NB4 (cell line): ENCODE measurements around the gene SUSD2.

Experiments used
- DNase-seq: peaks from one replicate; pipeline ENCODE4 v3.0.0; 2010; ENCODE audit warnings: low read depth
- H3K4me3 ChIP-seq: one replicate; pipeline ENCODE4 v1.5.1; 2011; ENCODE audit warnings: mild to moderate bottlenecking, low read depth, low read length, moderate library complexity
- MYC ChIP-seq: IDR thresholded peaks from 2 replicates; pipeline ENCODE4 v1.6.1; 2011; ENCODE audit warnings: low read depth, low read length
- POLR2A ChIP-seq: IDR thresholded peaks from 2 replicates; pipeline ENCODE4 v1.6.1; 2011; ENCODE audit warnings: mild to moderate bottlenecking; ENCODE audit not compliant: insufficient read length; ENCODE audit errors: extremely low read depth
- TF ChIP-seq, protein P1 (sequence below): IDR thresholded peaks from 2 replicates; pipeline ENCODE4 v1.6.1; 2011; ENCODE audit warnings: low read depth, low read length
- TF ChIP-seq, protein P2 (sequence below): IDR thresholded peaks from one replicate; pipeline ENCODE4 v1.5.1; 2012; ENCODE audit warnings: low read depth, low read length

Gene SUSD2

DNA sequence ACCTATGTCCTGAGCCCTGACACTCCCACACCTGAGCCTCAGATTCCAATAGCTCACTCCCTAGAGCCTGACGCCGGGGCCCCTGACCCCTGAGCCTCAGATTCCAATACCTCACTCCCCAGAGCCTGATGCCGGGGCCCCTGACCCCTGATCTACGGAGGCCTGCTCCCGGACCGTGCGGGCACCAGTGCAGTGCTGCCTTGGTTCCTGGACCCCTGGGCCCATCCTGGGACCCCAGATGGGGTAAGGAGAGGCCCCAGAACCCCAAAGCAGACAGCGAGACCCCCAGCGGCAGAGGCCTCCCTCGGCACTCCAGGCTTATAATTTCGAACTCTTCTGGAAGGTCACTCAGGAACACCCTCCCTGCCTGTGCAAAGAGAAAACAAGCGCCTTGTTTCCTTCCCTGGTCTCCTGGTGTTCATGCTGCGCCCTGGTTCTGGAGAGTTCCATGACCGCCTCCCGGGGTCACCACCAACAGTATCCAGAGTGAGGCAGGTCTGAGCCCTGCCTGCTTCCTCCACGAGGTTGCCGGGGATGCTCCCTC lies 7.5 kb downstream of the SUSD2 start:
- DNase-seq, result no peak
- H3K4me3 ChIP-seq, result no peak overlapping the region
- TF ChIP-seq MYC (no peak), POLR2A (no peak)
- TF ChIP-seq, protein P1, sequence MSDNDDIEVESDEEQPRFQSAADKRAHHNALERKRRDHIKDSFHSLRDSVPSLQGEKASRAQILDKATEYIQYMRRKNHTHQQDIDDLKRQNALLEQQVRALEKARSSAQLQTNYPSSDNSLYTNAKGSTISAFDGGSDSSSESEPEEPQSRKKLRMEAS, result no peak
- TF ChIP-seq, protein P2, sequence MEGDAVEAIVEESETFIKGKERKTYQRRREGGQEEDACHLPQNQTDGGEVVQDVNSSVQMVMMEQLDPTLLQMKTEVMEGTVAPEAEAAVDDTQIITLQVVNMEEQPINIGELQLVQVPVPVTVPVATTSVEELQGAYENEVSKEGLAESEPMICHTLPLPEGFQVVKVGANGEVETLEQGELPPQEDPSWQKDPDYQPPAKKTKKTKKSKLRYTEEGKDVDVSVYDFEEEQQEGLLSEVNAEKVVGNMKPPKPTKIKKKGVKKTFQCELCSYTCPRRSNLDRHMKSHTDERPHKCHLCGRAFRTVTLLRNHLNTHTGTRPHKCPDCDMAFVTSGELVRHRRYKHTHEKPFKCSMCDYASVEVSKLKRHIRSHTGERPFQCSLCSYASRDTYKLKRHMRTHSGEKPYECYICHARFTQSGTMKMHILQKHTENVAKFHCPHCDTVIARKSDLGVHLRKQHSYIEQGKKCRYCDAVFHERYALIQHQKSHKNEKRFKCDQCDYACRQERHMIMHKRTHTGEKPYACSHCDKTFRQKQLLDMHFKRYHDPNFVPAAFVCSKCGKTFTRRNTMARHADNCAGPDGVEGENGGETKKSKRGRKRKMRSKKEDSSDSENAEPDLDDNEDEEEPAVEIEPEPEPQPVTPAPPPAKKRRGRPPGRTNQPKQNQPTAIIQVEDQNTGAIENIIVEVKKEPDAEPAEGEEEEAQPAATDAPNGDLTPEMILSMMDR, result no peak

DNA sequence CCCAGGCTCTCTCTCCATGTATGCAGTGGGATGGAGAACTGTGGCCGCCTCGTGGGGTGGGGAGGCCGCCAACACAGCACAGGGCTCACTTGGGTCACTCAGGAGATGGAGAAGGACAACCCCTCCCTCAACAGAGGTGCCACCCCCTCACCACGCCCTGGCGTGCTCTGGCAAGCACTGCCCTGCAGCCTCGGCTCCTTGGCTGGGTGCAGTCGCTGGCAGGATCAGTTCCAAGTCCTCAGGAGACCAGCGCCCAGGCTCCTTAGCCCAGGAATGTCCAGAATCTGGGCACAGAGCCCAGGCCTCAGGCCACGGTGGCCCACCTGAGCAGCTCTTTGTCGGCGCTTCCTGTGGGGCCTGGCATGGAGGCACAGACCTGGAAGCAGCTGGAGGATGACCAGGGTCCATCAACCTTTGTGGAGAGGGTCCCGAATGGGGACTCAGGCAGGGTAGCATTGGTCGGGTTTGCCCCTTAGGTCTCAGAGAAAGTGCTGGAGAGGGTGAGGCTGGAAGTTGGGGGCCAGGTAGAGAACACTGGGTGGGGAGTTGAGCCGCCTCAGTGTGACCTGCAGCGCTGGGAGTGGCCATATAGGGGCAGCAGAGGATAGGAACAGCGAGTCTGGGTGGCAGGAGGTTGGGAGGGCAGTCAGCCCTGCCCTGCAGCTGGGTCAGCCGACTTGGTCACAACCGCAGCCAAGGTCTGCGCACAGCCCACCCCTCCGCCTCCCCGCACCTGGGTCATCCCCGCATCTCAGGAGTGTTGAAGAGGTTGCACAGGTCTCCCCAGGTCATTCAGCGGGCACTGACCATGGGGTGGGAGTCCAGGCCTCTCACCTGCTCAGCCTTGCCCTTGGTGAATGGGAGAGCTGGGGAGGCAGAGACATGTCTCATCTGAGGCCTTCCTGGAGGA lies 8.2 kb downstream of the SUSD2 start:
- no peak overlapping the region for H3K4me3 ChIP-seq
- TF ChIP-seq, protein P2, result peak; percentile 81
- TF ChIP-seq POLR2A (no peak), MYC (no peak)
- DNase-seq, result peak; percentile 72

DNA sequence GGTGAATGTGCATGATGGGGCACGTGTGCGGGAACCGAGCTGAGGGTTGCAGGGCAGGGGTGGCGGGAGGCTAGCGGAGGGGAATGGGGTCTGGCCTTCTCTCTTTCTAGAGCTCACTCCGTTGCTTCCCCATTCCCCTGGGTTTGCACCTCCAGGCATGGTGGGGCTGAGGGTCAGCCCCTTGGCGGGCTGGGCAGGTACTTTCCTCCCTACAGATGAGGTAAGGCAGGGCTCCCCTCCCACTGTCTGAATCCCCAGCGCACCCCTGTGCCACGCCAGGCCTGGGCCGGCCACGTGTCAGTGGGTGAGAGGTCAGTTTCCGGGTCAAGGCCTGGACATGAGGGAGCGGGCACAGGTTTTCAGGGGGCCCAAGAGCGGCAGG lies 8.9 kb downstream of the SUSD2 start:
- TF ChIP-seq POLR2A (no peak), MYC (no peak)
- TF ChIP-seq, protein P2, result no peak
- TF ChIP-seq, protein P1, result no peak
- no peak for DNase-seq
- no peak overlapping the region for H3K4me3 ChIP-seq

DNA sequence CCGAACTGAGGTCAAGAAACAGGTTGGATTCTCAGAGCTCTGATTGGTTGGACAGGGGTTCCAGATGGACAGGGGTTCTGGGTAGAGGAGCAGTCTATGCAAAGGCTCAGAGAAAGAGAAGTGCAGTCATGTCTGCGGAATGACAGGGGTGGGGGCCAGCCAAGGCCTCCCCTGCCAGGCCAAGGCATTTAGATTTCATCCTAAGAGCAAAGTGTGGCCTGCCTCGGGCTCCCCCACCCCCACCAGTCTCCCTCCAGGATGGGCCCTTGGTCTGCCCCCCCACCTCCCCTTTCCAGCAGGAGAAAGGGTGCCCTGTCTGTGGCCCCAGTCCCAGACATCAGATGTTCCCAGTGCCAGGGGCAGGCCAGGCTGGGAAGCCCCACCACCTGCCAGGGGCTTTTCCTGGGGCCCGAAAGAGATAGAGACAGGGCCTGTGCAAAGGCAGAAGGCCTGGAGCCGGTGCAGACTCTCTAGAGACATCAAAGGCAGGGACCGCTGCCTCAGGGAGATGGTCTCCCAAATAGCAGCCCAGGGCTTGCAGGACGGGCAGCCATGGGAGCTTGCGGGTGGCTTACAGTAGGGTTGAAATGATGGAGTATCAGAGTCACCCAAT lies 9.4 kb downstream of the SUSD2 start:
- TF ChIP-seq MYC (no peak), POLR2A (no peak)
- TF ChIP-seq, protein P2, result no peak
- TF ChIP-seq, protein P1, result no peak
- no peak for DNase-seq
- no peak overlapping the region for H3K4me3 ChIP-seq

DNA sequence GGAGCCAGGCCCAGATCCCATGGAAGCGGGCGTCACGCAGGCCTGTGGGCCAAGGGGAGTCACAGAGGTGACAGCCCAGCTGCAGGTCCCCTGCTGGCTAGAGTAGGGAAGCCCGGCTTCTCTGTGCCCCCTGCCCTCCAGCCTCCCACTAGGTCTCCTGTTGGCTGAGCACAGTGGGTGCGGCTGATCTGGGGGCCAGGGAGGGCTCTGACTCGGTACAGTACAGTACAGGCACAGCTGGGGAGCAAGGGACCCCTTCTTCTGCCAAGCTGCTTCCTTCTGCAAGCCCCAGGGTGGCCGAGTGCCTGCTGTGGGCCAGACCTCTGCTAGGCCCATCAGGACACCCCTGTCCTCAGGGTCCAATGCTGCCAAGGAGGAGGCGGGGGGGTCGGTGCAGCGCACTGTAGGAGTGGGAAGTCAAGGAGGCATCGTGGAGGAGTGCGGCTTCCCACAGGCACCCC lies 10.1 kb downstream of the SUSD2 start:
- no peak overlapping the region for H3K4me3 ChIP-seq
- TF ChIP-seq, protein P1, result no peak
- no peak for TF ChIP-seq POLR2A
- TF ChIP-seq, protein P2, result peak; percentile 8
- no peak for TF ChIP-seq MYC
- no peak for DNase-seq
